Lower leg skin (tissue), 3 donors: Measurements from ENCODE around the gene TNFAIP8L3.

Experiments
- POLR2A ChIP-seq, 2 donors: fragments of 450-650 bp; IDR thresholded peaks; one replicate each; pipeline ENCODE4 v1.6.1; 2016 to 2017; ENCODE audit warnings: antibody characterized with exemption in 2 of 2, mild to moderate bottlenecking in 1 of 2, moderate library complexity in 1 of 2
- TF ChIP-seq, protein P1 (sequence below), 3 donors: fragments of 450-650 bp; IDR thresholded peaks; one replicate each; pipeline ENCODE4 v1.5.1; 2016; ENCODE audit warnings: antibody characterized with exemption in 3 of 3, mild to moderate bottlenecking in 3 of 3, moderate library complexity in 2 of 3

DNA sequence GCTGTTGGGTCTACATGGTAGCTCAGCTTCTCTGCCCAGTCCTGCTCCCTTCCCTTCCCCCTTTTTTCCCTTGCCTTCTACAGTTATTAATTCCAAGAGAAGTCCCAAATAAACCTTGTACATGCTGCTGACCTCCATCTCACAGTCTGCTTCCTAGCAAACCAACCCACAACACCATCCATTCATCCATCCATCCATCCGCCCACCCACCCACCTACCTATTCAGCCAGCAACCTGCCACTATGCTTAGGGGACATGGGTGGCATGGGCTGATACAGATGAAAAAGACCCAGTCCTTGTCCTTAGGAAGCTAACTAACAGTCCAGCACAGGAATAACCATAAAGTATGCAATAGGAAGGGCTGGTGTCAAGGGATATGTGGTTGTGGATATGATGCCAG is 5.7 kb downstream of the TNFAIP8L3 start:
- no peak for TF ChIP-seq POLR2A (IDR thresholded peaks at IDR 0.05)
- TF ChIP-seq, protein P1, sequence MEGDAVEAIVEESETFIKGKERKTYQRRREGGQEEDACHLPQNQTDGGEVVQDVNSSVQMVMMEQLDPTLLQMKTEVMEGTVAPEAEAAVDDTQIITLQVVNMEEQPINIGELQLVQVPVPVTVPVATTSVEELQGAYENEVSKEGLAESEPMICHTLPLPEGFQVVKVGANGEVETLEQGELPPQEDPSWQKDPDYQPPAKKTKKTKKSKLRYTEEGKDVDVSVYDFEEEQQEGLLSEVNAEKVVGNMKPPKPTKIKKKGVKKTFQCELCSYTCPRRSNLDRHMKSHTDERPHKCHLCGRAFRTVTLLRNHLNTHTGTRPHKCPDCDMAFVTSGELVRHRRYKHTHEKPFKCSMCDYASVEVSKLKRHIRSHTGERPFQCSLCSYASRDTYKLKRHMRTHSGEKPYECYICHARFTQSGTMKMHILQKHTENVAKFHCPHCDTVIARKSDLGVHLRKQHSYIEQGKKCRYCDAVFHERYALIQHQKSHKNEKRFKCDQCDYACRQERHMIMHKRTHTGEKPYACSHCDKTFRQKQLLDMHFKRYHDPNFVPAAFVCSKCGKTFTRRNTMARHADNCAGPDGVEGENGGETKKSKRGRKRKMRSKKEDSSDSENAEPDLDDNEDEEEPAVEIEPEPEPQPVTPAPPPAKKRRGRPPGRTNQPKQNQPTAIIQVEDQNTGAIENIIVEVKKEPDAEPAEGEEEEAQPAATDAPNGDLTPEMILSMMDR (IDR thresholded peaks at IDR 0.05) = no peak
